ENCODE measurements around the gene SLC9A4. TPM values are rescaled to one million over a fixed set of nuclear protein-coding genes. Genes with fewer than 3 reads are reported as not detected.

SLC9A4 gene
- total and polyA plus RNA-seq, 10 of the 15 experiments (the other 5 are each of a cell fraction or from before 2014, with no cell fraction given) = 0.10 TPM; not detected in 9

DNA sequence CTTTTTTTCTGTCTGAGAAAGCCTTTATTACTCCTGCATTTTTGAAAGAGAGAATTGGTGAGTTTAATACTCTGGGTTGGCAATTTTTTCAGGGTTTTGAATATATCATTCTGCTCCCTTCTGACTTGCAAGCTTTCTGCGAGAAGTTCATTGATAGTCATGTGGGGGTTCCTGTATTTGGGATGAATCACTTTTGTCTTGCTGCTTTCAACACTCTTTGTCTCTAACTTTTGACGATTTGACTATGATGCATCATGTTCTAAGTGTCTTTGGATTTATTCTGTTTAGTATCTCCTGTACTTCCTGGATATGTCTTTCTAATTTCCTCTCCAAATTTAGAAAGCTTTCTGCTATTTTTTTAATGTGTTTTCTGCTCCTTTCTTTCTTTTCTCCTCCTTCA, 105.3 kb downstream of the SLC9A4 start:
- ChIA-PET RAD21 (ENCODE audit: unreplicated experiment) (no interaction called here), POLR2A (no interaction called here), SMC1A (ENCODE audit: uncharacterized antibody, unreplicated experiment) (interaction anchor here (1.9 kb wide), 1 partner anchor 32 kb away, joined by 4 read pairs; no protein-coding TSS in a partner anchor), CTCF (interaction anchor here (1.5 kb wide), 1 partner anchor 38 kb away, joined by 3 read pairs; no protein-coding TSS in a partner anchor)
- no peaks in the 10 kb centered on the region for H3K36me3 ChIP-seq (ENCODE audit: control insufficient read depth in 2 of 2, insufficient read depth in 2 of 2, low read length in 1 of 2)
- H3K79me2 ChIP-seq (ENCODE audit: control insufficient read depth, insufficient read depth, low read length) = no peaks in the 10 kb centered on the region
- no peaks in the 10 kb centered on the region for H3K9me3 ChIP-seq (replicated peaks; ENCODE audit: control insufficient read depth, insufficient read depth, low read length)
- no peaks in the 10 kb centered on the region for H3K4me1 ChIP-seq (ENCODE audit: control insufficient read depth, insufficient read depth, low read length)
- DNase-seq (ENCODE audit: low read depth, low spot score) = no peak
- TF ChIP-seq IKZF2 (IDR thresholded peaks at IDR 0.05) = no peak
- no peak overlapping the region for H3K4me2 ChIP-seq (ENCODE audit: control insufficient read depth, insufficient read depth)
- no peak for FAIRE-seq
- no peak overlapping the region for H2AFZ ChIP-seq (ENCODE audit: control insufficient read depth, low read depth, low read length)
- no peak for ATAC-seq
- H3K9ac ChIP-seq (ENCODE audit: control insufficient read depth, insufficient read depth, low read length) = no peak overlapping the region
- no TSS peak for BruUV-seq (replicated peaks)
- no peak overlapping the region for H3K4me3 ChIP-seq
- intact Hi-C loops (cut with micrococcal nuclease; ENCODE audit: unreplicated experiment) (no loop called here), in situ Hi-C loops (cut with MboI) (no loop called here)
- 43% methylated on average over 2 of the region's 2 CpGs for WGBS (ENCODE audit: insufficient coverage, insufficient replicate concordance, low lambda C conversion rate, missing lambda C conversion rate)
- no peak overlapping the region for H3K27ac ChIP-seq (ENCODE audit: control insufficient read depth, insufficient read depth)
- H3K27me3 ChIP-seq (replicated peaks in 1 of 2; ENCODE audit: control insufficient read depth in 2 of 2, insufficient read depth in 2 of 2, low read length in 1 of 2) = no peaks in the 10 kb centered on the region; a peak in 1 of 4 replicates
- no peaks in the 10 kb centered on the region for H4K20me1 ChIP-seq (ENCODE audit: control insufficient read depth, insufficient read depth)

GRCh38 chr2:102581911-102582310, 108.9 kb downstream of the SLC9A4 start:
- Histone ChIP-seq H3K9me3 (replicated peaks; ENCODE audit: control insufficient read depth, insufficient read depth, low read length) (no peaks in the 10 kb centered on the region), H3K4me1 (ENCODE audit: control insufficient read depth, insufficient read depth, low read length) (no peaks in the 10 kb centered on the region), H4K20me1 (ENCODE audit: control insufficient read depth, insufficient read depth) (no peaks in the 10 kb centered on the region), H2AFZ (ENCODE audit: control insufficient read depth, low read depth, low read length) (no peak overlapping the region), H3K9ac (ENCODE audit: control insufficient read depth, insufficient read depth, low read length) (no peak overlapping the region), H3K27ac (ENCODE audit: control insufficient read depth, insufficient read depth) (no peak overlapping the region), H3K36me3 (ENCODE audit: control insufficient read depth in 2 of 2, insufficient read depth in 2 of 2, low read length in 1 of 2) (no peaks in the 10 kb centered on the region), H3K27me3 (replicated peaks in 1 of 2; ENCODE audit: control insufficient read depth in 2 of 2, insufficient read depth in 2 of 2, low read length in 1 of 2) (no peaks in the 10 kb centered on the region; a peak in 2 of 4 replicates), H3K4me3 (no peak overlapping the region), H3K4me2 (ENCODE audit: control insufficient read depth, insufficient read depth) (no peak overlapping the region), H3K79me2 (ENCODE audit: control insufficient read depth, insufficient read depth, low read length) (no peaks in the 10 kb centered on the region)
- intact Hi-C loops (cut with micrococcal nuclease; ENCODE audit: unreplicated experiment) = no loop called here
- ChIA-PET POLR2A (no interaction called here), CTCF (no interaction called here), SMC1A (ENCODE audit: uncharacterized antibody, unreplicated experiment) (no interaction called here), RAD21 (ENCODE audit: unreplicated experiment) (no interaction called here)
- DNase-seq (ENCODE audit: low read depth, low spot score) (no peak), ATAC-seq (no peak), FAIRE-seq (peak; percentile 7)
- no TSS peak for BruUV-seq (replicated peaks)
- in situ Hi-C loops (cut with MboI) = no loop called here
- TF ChIP-seq SPI1 (IDR thresholded peaks at IDR 0.05; ENCODE audit: borderline replicate concordance, insufficient read depth, low read depth, low read length) (peak; percentile 8; the same call in 1 of the 2 replicates), POLR2A (IDR thresholded peaks at IDR 0.05; ENCODE audit: low read depth, low read length) (no peak), CBX5 (IDR thresholded peaks at IDR 0.05; ENCODE audit: low read depth) (no peak), PML (IDR thresholded peaks at IDR 0.05; ENCODE audit: low read length) (no peak), ZSCAN29 (IDR thresholded peaks at IDR 0.05) (no peak), SMC3 (IDR thresholded peaks at IDR 0.05; ENCODE audit: borderline replicate concordance, low read length) (no peak), BACH1 (IDR thresholded peaks at IDR 0.05; ENCODE audit: borderline replicate concordance) (no peak), BMI1 (IDR thresholded peaks at IDR 0.05; ENCODE audit: borderline replicate concordance) (no peak), STAT1 (conservative IDR thresholded peaks at IDR 0.05) (no peak), CBX3 (IDR thresholded peaks at IDR 0.05; ENCODE audit: borderline replicate concordance, low read depth) (no peak), FOXK2 (IDR thresholded peaks at IDR 0.05) (no peak), ATF7 (IDR thresholded peaks at IDR 0.05; ENCODE audit: low read depth) (peak; percentile 66), JUNB (IDR thresholded peaks at IDR 0.05) (no peak)
- TF ChIP-seq, protein P1, sequence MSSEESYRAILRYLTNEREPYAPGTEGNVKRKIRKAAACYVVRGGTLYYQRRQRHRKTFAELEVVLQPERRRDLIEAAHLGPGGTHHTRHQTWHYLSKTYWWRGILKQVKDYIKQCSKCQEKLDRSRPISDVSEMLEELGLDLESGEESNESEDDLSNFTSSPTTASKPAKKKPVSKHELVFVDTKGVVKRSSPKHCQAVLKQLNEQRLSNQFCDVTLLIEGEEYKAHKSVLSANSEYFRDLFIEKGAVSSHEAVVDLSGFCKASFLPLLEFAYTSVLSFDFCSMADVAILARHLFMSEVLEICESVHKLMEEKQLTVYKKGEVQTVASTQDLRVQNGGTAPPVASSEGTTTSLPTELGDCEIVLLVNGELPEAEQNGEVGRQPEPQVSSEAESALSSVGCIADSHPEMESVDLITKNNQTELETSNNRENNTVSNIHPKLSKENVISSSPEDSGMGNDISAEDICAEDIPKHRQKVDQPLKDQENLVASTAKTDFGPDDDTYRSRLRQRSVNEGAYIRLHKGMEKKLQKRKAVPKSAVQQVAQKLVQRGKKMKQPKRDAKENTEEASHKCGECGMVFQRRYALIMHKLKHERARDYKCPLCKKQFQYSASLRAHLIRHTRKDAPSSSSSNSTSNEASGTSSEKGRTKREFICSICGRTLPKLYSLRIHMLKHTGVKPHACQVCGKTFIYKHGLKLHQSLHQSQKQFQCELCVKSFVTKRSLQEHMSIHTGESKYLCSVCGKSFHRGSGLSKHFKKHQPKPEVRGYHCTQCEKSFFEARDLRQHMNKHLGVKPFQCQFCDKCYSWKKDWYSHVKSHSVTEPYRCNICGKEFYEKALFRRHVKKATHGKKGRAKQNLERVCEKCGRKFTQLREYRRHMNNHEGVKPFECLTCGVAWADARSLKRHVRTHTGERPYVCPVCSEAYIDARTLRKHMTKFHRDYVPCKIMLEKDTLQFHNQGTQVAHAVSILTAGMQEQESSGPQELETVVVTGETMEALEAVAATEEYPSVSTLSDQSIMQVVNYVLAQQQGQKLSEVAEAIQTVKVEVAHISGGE (CRISPR knock-in tag; IDR thresholded peaks at IDR 0.05) = no peak
- TF ChIP-seq, protein P2, sequence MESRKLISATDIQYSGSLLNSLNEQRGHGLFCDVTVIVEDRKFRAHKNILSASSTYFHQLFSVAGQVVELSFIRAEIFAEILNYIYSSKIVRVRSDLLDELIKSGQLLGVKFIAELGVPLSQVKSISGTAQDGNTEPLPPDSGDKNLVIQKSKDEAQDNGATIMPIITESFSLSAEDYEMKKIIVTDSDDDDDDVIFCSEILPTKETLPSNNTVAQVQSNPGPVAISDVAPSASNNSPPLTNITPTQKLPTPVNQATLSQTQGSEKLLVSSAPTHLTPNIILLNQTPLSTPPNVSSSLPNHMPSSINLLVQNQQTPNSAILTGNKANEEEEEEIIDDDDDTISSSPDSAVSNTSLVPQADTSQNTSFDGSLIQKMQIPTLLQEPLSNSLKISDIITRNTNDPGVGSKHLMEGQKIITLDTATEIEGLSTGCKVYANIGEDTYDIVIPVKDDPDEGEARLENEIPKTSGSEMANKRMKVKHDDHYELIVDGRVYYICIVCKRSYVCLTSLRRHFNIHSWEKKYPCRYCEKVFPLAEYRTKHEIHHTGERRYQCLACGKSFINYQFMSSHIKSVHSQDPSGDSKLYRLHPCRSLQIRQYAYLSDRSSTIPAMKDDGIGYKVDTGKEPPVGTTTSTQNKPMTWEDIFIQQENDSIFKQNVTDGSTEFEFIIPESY (IDR thresholded peaks at IDR 0.05) = no peak
